Activated CD4-positive, alpha-beta memory T cell treated with anti-CD3 and anti-CD28 coated beads, Interleukin-2, amount 10 ng/mL, durations not matched to agents 7 days and 5 days (primary cell): ENCODE measurements around the gene ZNF181. TPM values are rescaled to one million over a fixed set of nuclear protein-coding genes. Genes with fewer than 3 reads are reported as not detected.
"Not testable (repeated sequence)": the region's sequence is repeated elsewhere in the genome, so short reads cannot be mapped to it uniquely, and the experiment has no call there.

Experiments used
- CTCF ChIA-PET: fragments of 350-600 bp; sonication (Branson Sonifier 250); formaldehyde crosslinking; loops from one replicate; lab custom pipeline; 2021; ENCODE audit warnings: antibody characterized with exemption, inconsistent platforms; lab: Charles Lee
- POLR2A ChIA-PET: fragments of 350-600 bp; sonication (Branson Sonifier 250); formaldehyde crosslinking; loops from one replicate; lab custom pipeline; 2021; ENCODE audit warnings: antibody characterized with exemption; lab: Charles Lee
- DNase-seq: peaks from one replicate; pipeline ENCODE4 v3.0.0-alpha.2; 2020
- H3K27ac Mint-ChIP-seq: one replicate; pipeline ENCODE4 v1.8.0; 2021; ENCODE audit warnings: mild to moderate bottlenecking, mixed read lengths
- H3K27me3 Mint-ChIP-seq: one replicate; pipeline ENCODE4 v1.8.0; 2021; ENCODE audit warnings: mixed read lengths
- H3K36me3 Mint-ChIP-seq: one replicate; pipeline ENCODE4 v1.8.0; 2021; ENCODE audit warnings: low read depth, mixed read lengths
- H3K4me1 Mint-ChIP-seq: one replicate; pipeline ENCODE4 v1.8.0; 2021; ENCODE audit warnings: mixed read lengths
- H3K4me3 Mint-ChIP-seq: one replicate; pipeline ENCODE4 v1.8.0; 2021; ENCODE audit warnings: mild to moderate bottlenecking, mixed read lengths
- H3K9me3 Mint-ChIP-seq: one replicate; pipeline ENCODE4 v1.8.0; 2021; ENCODE audit warnings: mixed read lengths
- total RNA-seq, 2 experiments: library from RNA; stranded (reverse); gene quantifications; one replicate each; pipeline ENCODE4 v1.2.3, GENCODE V29; 2021

The ZNF181 gene
- total RNA-seq: 1 to 10 TPM; 4.2 to 4.7 TPM

DNA sequence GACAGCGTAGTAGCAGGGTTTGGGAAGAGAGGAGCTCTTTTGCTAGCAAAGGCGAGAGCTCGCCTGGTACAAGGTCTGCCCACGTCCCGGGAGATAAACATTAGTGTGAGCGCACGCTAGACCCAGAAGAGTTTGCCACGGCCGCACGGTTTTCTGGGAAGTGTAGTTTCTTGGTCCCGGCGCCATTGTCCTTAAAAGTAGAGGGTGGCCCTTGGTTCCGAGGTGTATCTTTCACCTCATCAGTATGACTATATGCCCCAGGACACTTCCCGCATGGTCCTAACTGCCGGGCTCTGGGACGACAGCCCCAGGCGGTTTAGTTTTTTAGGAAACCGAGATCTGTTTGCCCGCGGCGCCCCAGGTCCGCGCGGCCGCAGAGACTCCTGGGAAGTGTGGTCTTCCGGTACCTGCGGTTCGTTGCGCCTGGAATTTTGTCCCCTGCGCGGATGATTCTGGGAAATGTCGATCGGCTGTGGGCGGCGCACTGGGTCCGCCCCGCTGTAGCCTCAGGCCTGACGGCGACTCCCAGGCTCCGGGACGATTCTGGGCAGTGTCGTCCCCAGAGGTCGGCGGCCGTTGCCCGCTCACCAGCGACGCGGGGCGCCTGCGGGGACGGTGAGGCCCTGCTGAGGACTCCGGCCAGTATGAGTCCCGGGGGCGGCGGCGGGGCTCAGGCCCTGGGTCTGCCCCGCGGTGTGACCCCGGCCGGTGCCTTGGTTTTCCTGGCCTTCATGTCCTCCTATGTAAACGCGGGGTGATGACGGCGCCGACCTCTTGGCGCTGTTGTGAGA is at the start of gene ZNF181:
TSS of gene ZNF181 (plus strand) at position 498 of the 791 bp plus-strand sequence. CDS start 795 bp downstream, outside the sequence.
- ChIA-PET CTCF (interaction anchor here (1.6 to 2.5 kb wide), 2 partner anchors 21 to 56 kb away, joined by 3 to 11 read pairs; partner anchors contain the start of genes SCGB2B2 and ZNF302), POLR2A (interaction anchor here (0.7 to 1.9 kb wide), 3 partner anchors 38 to 266 kb away, joined by 3 to 21 read pairs (median 3); partner anchors contain the start of genes GRAMD1A, SCGB2B2 and ZNF302)
- H3K9me3 Mint-ChIP-seq: peaks cover 14% of the 10 kb centered on the region
- peak; percentile 86 for DNase-seq
- H3K27ac Mint-ChIP-seq: peak within 1 kb of the TSS; percentile 90
- peaks cover 26% of the 10 kb centered on the region for H3K4me1 Mint-ChIP-seq
- H3K4me3 Mint-ChIP-seq: peak within 1 kb of the TSS; percentile 89
- H3K27me3 Mint-ChIP-seq: no peaks in the 10 kb centered on the region
- peaks cover 19% of the 10 kb centered on the region for H3K36me3 Mint-ChIP-seq

DNA sequence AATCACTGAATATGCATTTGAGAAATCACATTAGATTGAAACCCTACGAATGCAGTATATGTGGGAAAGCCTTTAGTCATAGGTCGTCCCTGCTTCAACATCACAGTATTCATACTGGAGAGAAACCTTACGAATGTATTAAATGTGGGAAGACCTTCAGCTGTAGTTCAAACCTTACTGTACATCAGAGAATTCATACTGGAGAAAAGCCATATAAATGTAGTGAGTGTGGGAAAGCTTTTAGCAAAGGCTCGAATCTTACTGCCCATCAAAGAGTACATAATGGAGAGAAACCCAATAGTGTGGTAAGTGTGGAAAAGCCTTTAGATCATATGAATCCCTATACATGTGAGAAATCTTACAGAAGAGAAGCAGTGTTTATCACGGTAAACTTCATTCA is 48.8 kb upstream of the ZNF181 start:
- H3K27ac Mint-ChIP-seq, H3K4me3 Mint-ChIP-seq, H3K27me3 Mint-ChIP-seq, CTCF ChIA-PET, DNase-seq, H3K4me1 Mint-ChIP-seq, POLR2A ChIA-PET: not testable (repeated sequence)
- Mint-ChIP-seq H3K36me3 (peaks cover 58% of the 10 kb centered on the region), H3K9me3 (peaks cover 70% of the 10 kb centered on the region)

DNA sequence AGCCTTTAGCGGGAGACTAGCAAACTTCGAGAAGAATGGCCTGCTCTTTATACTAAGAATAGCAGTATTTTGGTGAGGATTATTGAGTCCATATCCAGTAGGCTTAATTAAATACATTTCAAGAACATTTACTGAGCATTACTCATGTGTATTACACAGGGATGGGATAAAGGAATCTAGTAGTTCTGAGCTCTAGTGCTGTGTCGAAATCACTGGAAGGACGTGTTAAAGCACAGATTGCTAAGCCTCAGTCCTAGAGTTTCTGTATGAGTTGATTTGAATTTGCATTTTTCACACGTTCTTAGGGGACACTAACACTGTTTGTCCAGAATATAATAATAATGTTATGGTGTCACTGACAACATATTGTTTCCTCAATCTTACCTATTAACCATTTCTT is 47.6 kb upstream of the ZNF181 start:
- POLR2A ChIA-PET: no interaction called here
- Mint-ChIP-seq H3K4me3 (no peak overlapping the region), H3K4me1 (no peaks in the 10 kb centered on the region), H3K27ac (no peak overlapping the region), H3K27me3 (no peaks in the 10 kb centered on the region), H3K36me3 (peaks cover 47% of the 10 kb centered on the region), H3K9me3 (peaks cover 65% of the 10 kb centered on the region)
- no peak for DNase-seq
- CTCF ChIA-PET: no interaction called here

DNA sequence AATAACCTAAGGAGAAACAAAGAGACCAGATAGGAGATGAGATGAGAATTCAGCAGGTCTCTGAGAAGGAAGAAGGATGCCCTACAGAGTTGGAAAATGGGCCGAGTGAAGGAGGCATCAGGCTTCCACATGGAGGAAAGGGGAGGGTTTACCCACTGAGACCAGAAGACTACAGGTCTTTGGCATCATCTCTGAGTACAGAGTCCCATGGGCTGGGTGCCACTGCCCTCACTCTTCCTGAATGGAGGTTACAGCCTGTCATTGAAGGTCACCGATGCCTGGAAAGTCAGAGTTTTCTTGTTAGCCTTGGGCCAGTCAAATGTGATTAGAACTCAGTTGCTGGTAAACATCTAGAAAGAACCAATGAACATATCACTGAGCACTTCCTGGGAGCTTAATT is 46.7 kb upstream of the ZNF181 start:
- Mint-ChIP-seq H3K9me3 (peaks cover 65% of the 10 kb centered on the region), H3K27me3 (no peaks in the 10 kb centered on the region), H3K4me3 (no peak overlapping the region), H3K27ac (no peak overlapping the region), H3K36me3 (peaks cover 39% of the 10 kb centered on the region), H3K4me1 (no peaks in the 10 kb centered on the region)
- DNase-seq: no peak
- ChIA-PET CTCF (no interaction called here), POLR2A (no interaction called here)

DNA sequence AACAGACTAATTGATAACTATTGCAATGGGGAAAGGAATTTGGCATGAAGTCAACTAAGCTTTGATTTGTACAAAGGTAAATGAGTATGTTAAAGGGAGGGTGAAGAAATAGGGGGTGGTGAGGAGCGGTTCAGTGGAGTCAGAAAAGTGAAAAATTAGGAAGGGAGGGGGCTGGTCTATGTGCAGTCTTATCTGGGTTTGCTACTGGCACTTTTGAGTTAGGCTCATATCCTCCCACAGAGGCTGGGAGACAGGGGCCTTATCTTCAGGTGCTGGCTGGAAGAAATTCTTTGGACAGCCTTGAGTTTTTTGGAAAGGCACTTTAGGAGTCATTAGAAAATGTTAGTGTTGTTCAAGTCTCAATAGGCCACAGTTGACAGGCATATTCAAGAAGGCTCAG is 45.5 kb upstream of the ZNF181 start:
- peaks cover 28% of the 10 kb centered on the region for H3K36me3 Mint-ChIP-seq
- no peak overlapping the region for H3K4me3 Mint-ChIP-seq
- no peaks in the 10 kb centered on the region for H3K4me1 Mint-ChIP-seq
- no peaks in the 10 kb centered on the region for H3K27me3 Mint-ChIP-seq
- no peak overlapping the region for H3K27ac Mint-ChIP-seq
- DNase-seq: no peak
- ChIA-PET CTCF (no interaction called here), POLR2A (interaction anchor here (0.9 kb wide), 1 partner anchor 10 kb away, joined by 3 read pairs; no protein-coding TSS in a partner anchor)
- H3K9me3 Mint-ChIP-seq: peaks cover 56% of the 10 kb centered on the region

DNA sequence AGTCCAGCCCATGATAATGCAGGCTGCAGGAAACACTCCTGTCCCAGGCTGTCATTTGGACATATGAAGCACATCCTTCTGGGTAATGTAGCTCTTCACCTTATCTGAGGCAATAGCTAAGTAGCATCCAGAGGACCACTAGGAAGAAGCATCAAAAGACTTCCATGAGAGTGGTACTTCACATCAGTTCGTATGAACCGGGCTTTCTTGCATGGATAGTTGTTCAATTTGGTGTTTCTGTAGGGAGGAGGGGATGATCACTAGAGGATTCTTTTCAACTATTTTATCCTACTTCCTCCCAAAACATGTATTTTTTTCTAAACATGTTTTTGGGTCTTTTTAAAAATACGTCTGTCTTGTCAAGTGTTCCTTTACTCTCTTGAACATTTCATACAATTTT is 43.7 kb upstream of the ZNF181 start:
- H3K4me1 Mint-ChIP-seq: no peaks in the 10 kb centered on the region

DNA sequence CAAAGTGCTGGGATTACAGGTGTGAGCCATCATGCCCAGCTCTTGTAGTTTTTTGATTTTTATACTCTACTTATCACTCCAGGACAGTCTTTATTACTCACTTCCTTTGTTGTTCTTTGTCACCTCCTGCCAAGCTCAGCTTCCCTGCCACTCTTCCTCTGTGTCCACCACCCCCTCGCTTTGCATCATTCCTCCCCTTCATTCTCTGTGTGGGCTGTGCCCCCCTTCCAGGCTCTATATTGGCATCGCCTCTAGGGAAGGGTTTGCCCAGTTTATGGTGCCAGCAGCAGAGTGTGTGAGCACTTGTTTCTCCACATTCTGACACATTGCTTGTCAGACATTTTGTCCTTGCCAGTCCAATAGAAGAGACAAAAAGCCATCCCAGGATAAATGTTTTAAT is 41.5 kb upstream of the ZNF181 start:
- H3K27ac Mint-ChIP-seq: no peak overlapping the region
- H3K27me3 Mint-ChIP-seq: no peaks in the 10 kb centered on the region
- ChIA-PET CTCF (no interaction called here), POLR2A (no interaction called here)
- no peak for DNase-seq
- no peak overlapping the region for H3K4me3 Mint-ChIP-seq
- no peaks in the 10 kb centered on the region for H3K36me3 Mint-ChIP-seq
- H3K9me3 Mint-ChIP-seq: peaks cover 18% of the 10 kb centered on the region
- no peaks in the 10 kb centered on the region for H3K4me1 Mint-ChIP-seq

More for the DNA sequence above, 43.7 kb upstream of the ZNF181 start:
- ChIA-PET CTCF (no interaction called here), POLR2A (no interaction called here)
- no peak for DNase-seq
- no peak overlapping the region for H3K27ac Mint-ChIP-seq
- H3K4me3 Mint-ChIP-seq: no peak overlapping the region
- peaks cover 40% of the 10 kb centered on the region for H3K9me3 Mint-ChIP-seq
- peaks cover 12% of the 10 kb centered on the region for H3K36me3 Mint-ChIP-seq
- no peaks in the 10 kb centered on the region for H3K27me3 Mint-ChIP-seq

DNA sequence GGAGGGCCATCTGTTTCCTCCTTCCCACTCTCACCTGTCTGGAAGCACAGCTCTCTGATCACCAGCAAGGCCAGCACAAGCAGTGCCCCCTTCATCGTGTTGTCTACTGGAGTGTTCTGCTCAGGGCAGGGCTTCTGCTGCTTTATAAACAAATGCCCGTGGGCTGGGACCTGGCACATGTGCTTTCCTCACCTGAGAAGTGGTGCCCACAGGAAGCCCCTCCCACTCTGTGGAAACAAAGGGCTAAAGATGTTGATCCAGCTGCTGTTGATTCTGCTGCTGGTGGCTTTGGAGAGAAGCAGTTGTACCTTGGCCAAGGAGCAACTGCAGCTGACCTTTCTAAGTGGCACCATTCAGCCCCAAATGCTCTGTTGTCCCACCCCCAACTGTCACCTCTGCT is 26.4 kb upstream of the ZNF181 start:
- ChIA-PET POLR2A (no interaction called here), CTCF (no interaction called here)
- H3K4me3 Mint-ChIP-seq: no peak overlapping the region
- H3K27ac Mint-ChIP-seq: no peak overlapping the region
- peaks cover 8% of the 10 kb centered on the region for H3K27me3 Mint-ChIP-seq
- no peaks in the 10 kb centered on the region for H3K4me1 Mint-ChIP-seq
- no peak for DNase-seq
- peaks cover 10% of the 10 kb centered on the region for H3K9me3 Mint-ChIP-seq
- no peaks in the 10 kb centered on the region for H3K36me3 Mint-ChIP-seq

DNA sequence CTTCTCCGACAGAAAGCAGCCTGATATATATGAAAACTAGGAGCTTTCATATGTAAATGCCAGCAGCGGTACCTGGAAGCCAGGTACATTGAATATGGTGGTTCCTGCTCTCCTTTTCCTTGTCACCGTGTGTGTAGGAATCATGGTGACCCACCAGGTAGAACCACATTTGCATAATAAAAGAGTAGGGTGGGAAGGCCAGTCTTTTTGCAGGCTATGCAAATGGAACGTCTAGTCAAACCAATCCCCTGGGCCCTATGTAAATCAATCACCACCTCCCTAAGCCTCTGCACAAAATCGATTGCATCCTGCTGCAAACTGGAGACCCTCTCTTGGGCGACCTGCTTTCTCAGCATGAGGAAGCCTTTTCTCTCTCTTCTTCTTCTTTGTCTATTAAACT is 22.2 kb upstream of the ZNF181 start:
- peaks cover 12% of the 10 kb centered on the region for H3K36me3 Mint-ChIP-seq
- H3K4me3 Mint-ChIP-seq: no peak overlapping the region
- no peak for DNase-seq
- no peak overlapping the region for H3K27ac Mint-ChIP-seq
- POLR2A ChIA-PET: no interaction called here
- CTCF ChIA-PET: interaction anchor here (0.7 to 4.5 kb wide), 3 partner anchors 72 to 393 kb away, joined by 4 to 62 read pairs (median 7); no protein-coding TSS in a partner anchor
- H3K9me3 Mint-ChIP-seq: peaks cover 19% of the 10 kb centered on the region
- no peaks in the 10 kb centered on the region for H3K4me1 Mint-ChIP-seq
- H3K27me3 Mint-ChIP-seq: peaks cover 6% of the 10 kb centered on the region

DNA sequence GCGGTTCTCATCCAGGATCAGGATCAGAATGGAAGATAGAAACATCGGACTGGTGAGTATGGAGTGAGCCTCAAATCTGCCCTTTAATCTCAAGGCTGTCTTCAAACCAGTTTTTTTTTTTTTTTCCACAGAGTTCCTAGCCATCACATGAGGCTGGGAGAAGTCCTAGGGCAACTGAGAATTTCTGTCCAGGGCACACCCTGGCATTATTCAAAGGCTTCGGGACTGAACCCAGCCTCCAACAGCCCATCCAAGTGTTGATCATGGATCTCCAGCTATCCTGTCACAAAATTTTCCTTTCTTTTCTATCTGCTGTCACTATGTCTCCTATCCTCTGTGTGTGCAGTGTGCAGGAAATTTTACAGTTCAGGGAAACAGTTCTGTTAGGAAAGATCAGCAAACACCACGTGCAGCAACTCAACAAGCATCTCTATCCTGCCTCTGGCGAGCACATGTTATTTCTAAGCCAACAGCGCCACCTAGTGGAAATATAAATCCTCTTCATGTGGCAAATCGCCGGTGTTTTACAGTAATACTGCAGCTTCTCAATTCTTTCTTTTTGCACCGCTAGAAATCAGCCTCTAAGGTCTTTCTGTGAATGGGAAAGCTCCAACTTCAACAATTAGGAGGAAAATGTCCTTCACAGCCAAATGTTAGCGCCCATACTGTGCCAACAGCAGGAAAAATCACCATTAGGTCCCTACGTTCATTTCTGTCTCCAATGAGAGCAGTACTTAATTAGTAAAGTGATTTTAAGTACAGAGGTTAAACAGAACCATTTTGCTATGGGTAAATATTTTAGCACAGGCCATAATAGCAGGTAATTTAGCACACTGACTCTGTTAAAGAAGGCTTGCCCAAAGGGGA is 21.4 kb upstream of the ZNF181 start:
- ChIA-PET POLR2A (no interaction called here), CTCF (interaction anchor here (0.6 to 4.5 kb wide), 6 partner anchors 21 to 632 kb away, joined by 3 to 62 read pairs (median 4); partner anchors contain the start of gene ZNF181)
- DNase-seq: peak; percentile 57
- Mint-ChIP-seq H3K27ac (no peak overlapping the region), H3K4me1 (no peaks in the 10 kb centered on the region), H3K9me3 (peaks cover 21% of the 10 kb centered on the region), H3K36me3 (peaks cover 12% of the 10 kb centered on the region), H3K4me3 (no peak overlapping the region), H3K27me3 (peaks cover 8% of the 10 kb centered on the region)

DNA sequence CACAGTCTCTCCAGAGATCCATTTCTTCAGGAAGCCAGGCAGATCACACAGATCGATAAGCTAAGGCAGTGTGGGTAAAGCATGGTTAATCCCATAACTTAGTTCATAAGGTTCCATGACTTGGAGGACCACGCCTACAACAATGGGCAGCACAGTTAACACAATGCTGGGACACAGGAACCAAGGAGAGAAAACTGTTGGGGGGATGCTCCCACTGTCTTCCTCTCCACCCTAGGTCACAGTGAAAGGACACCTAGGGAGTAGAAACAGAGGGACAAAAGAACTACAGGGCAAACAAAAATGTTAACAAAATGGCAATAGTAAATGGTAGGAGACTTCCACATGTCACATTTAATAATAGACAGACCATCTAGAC is 20.8 kb upstream of the ZNF181 start:
- peaks cover 21% of the 10 kb centered on the region for H3K9me3 Mint-ChIP-seq
- peaks cover 11% of the 10 kb centered on the region for H3K27me3 Mint-ChIP-seq
- no peaks in the 10 kb centered on the region for H3K4me1 Mint-ChIP-seq
- peaks cover 12% of the 10 kb centered on the region for H3K36me3 Mint-ChIP-seq
- POLR2A ChIA-PET: no interaction called here
- H3K27ac Mint-ChIP-seq: no peak overlapping the region
- H3K4me3 Mint-ChIP-seq: no peak overlapping the region
- CTCF ChIA-PET: interaction anchor here (0.6 to 4.5 kb wide), 4 partner anchors 21 to 213 kb away, joined by 3 to 62 read pairs (median 5); partner anchors contain the start of gene ZNF181
- DNase-seq: no peak

DNA sequence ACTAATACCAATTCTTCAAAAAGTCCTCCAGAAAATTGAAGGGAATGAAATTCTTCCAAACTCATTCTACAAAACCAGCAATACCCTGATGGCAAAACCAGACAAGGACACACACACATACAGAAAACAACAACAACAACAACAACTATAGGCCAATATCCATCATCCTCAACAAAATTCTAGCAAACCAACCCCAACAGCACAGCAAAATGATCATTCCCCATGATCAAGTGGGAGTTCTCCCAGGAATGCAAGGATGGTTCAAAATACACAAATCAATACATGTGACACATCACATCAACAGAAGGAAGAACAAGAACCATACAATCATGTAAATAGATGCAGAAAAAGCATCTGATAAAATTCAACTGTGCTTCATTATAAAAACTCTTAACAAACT is 18.7 kb upstream of the ZNF181 start:
- no peak overlapping the region for H3K27ac Mint-ChIP-seq
- H3K9me3 Mint-ChIP-seq: peaks cover 21% of the 10 kb centered on the region
- no peak for DNase-seq
- peaks cover 11% of the 10 kb centered on the region for H3K27me3 Mint-ChIP-seq
- peaks cover 12% of the 10 kb centered on the region for H3K36me3 Mint-ChIP-seq
- no peak overlapping the region for H3K4me3 Mint-ChIP-seq
- H3K4me1 Mint-ChIP-seq: no peaks in the 10 kb centered on the region
- CTCF ChIA-PET: no interaction called here
- POLR2A ChIA-PET: no interaction called here

DNA sequence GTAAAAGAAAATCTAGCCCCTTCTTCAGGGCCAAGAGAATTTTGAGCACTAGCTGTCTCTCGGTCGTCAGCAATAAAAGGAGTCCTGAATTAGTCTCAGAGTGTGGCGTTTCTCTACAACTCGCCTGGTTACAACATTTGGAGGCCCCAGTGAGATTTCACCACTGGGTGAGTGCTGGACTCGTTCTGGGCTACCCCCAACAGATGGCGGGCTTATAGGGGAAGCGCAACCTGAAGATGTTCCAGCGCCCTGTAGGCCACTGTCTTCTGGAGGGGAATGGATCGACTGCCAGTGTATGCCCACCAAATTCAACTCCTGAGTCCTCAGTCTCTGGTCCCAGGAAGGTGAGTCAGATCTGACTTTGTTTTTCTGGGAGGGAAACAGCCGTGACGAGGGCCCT is 11.7 kb upstream of the ZNF181 start:
- DNase-seq: no peak
- Mint-ChIP-seq H3K4me3 (no peak overlapping the region), H3K9me3 (no peaks in the 10 kb centered on the region), H3K4me1 (no peaks in the 10 kb centered on the region), H3K27ac (no peak overlapping the region), H3K36me3 (no peaks in the 10 kb centered on the region), H3K27me3 (peaks cover 10% of the 10 kb centered on the region)
- CTCF ChIA-PET: no interaction called here
- POLR2A ChIA-PET: no interaction called here
